K562 (cell line): ENCODE data around the gene MIB2. TPM values are rescaled to one million over a fixed set of nuclear protein-coding genes. Genes with fewer than 3 reads are reported as not detected.

ENCODE experiments used
- ATAC-seq: fragments of 200-7000 bp; cut with Tn5 transposase; 3 replicates; pipeline ENCODE4 v1.9.1; 2020; ENCODE audit warnings: moderate library complexity
- BruUV-seq: library from RNA; stranded (reverse); fragments of 400-500 nt; replicated peaks from 2 replicates; lab custom pipeline; 2021; lab: Mats Ljungman, UMichigan
- CTCF ChIA-PET: fragments of 300-600 bp; formaldehyde crosslinking; extraction: SDS; loops from one replicate; lab custom pipeline; 2021; ENCODE audit warnings: low intra/inter-chr PET ratio; lab: Yijun Ruan, JAX
- POLR2A ChIA-PET: fragments of 300-600, 350-650 bp; sonication (Branson Sonifier 250); formaldehyde crosslinking; extraction: SDS; loops from one replicate; lab custom pipeline; 2021; ENCODE audit warnings: antibody characterized with exemption, inconsistent platforms; lab: Yijun Ruan, JAX
- DNase-seq, 4 experiments: peaks; one replicate each; pipeline versions ENCODE4 v3.0.0 to v3.0.0-alpha.2; 2011 to 2018; ENCODE audit warnings: low spot score in 3 of 4, mixed read lengths in 3 of 4; ENCODE audit errors: extremely low read depth in 1 of 4
- FAIRE-seq: peaks from 2 replicates; lab custom pipeline; 2011; peaks lifted over from hg19 to GRCh38; lab: Jason Lieb, UNC
- H2AFZ ChIP-seq: 2 replicates; pipeline ENCODE4 v1.6.0; 2011; ENCODE audit warnings: low read depth, low read length, control low read depth, inconsistent platforms
- H3K27ac ChIP-seq: fragments of 200-600 bp; 3 replicates; pipeline ENCODE4 v1.8.0; 2011; ENCODE audit warnings: low read depth, mild to moderate bottlenecking, control low read depth, inconsistent platforms, low read length, moderate library complexity, mixed read lengths; ENCODE audit errors: extremely low read depth
- H3K27me3 ChIP-seq, 2 experiments: fragments of 300-600 bp in 1 of 2; 2 replicates in 1 of 2; 3 replicates in 1 of 2; pipeline versions ENCODE4 v1.6.0 to v1.8.0; 2011; ENCODE audit warnings: inconsistent platforms in 2 of 2, low read length in 2 of 2, mild to moderate bottlenecking in 1 of 2, mixed read lengths in 1 of 2, moderate library complexity in 1 of 2; ENCODE audit not compliant: control insufficient read depth in 2 of 2, insufficient read depth in 2 of 2
- H3K36me3 ChIP-seq: fragments of 300-600 bp; 3 replicates; pipeline ENCODE4 v1.8.0; 2011; ENCODE audit warnings: mild to moderate bottlenecking, low read length, inconsistent platforms; ENCODE audit not compliant: control insufficient read depth, insufficient read depth
- H3K4me1 ChIP-seq, 2 experiments: fragments of 200-600 bp in 1 of 2; replicated peaks in 1 of 2; 2 replicates in 1 of 2; 3 replicates in 1 of 2; pipeline versions ENCODE4 v1.5.1 to v1.8.0; 2011; ENCODE audit warnings: inconsistent platforms in 2 of 2, low read length in 2 of 2, mild to moderate bottlenecking in 1 of 2, mixed read lengths in 1 of 2, moderate library complexity in 1 of 2; ENCODE audit not compliant: control insufficient read depth in 2 of 2, insufficient read depth in 2 of 2
- H3K4me2 ChIP-seq: 2 replicates; pipeline ENCODE4 v1.6.1; 2011; ENCODE audit warnings: low read length, control low read depth, inconsistent platforms, mixed read lengths; ENCODE audit not compliant: insufficient read depth
- H3K4me3 ChIP-seq: fragments of 200-600 bp; sonication (generic), shearing (Covaris generic); 2 replicates; pipeline ENCODE4 v1.5.1; 2016; ENCODE audit warnings: control low read depth, inconsistent platforms
- H3K79me2 ChIP-seq: fragments of 200-600 bp; 3 replicates; pipeline ENCODE4 v1.8.0; 2011; ENCODE audit warnings: low read length, inconsistent platforms; ENCODE audit not compliant: control insufficient read depth, insufficient read depth
- H3K9ac ChIP-seq, 2 experiments: 2 replicates each; pipeline versions ENCODE4 v1.6.0 to v1.6.1; 2011; ENCODE audit warnings: low read depth in 2 of 2, low read length in 2 of 2, control low read depth in 1 of 2, inconsistent platforms in 1 of 2, mild to moderate bottlenecking in 1 of 2, mixed read lengths in 1 of 2; ENCODE audit not compliant: insufficient read depth in 1 of 2
- H3K9me1 ChIP-seq: one replicate; pipeline ENCODE4 v1.6.0; 2011; ENCODE audit warnings: inconsistent platforms, mild to moderate bottlenecking, low read length, moderate library complexity; ENCODE audit not compliant: control insufficient read depth, insufficient read depth
- H3K9me3 ChIP-seq: replicated peaks from 2 replicates; pipeline ENCODE4 v1.5.1; 2011; ENCODE audit warnings: low read depth, low read length, inconsistent platforms; ENCODE audit not compliant: control insufficient read depth, insufficient read depth
- H4K20me1 ChIP-seq: replicated peaks from 2 replicates; pipeline ENCODE4 v1.6.1; 2011; ENCODE audit warnings: low read length, inconsistent platforms, mixed read lengths; ENCODE audit not compliant: control insufficient read depth, insufficient read depth
- CC2D1A ChIP-seq: fragments of 450-650 bp; IDR thresholded peaks from 2 replicates; pipeline ENCODE4 v1.6.1; 2017; ENCODE audit warnings: mild to moderate bottlenecking
- DACH1 ChIP-seq: fragments of 450-650 bp; IDR thresholded peaks from 2 replicates; pipeline ENCODE4 v1.6.1; 2018; ENCODE audit not compliant: partially characterized antibody
- ETV1 ChIP-seq: fragments of 450-650 bp; conservative IDR thresholded peaks from 2 replicates; pipeline ENCODE4 v1.6.1; 2016; ENCODE audit warnings: missing genetic modification characterization, control low read depth, low read depth, missing compliant biosample characterization
- GATAD2A ChIP-seq: fragments of 450-650 bp; IDR thresholded peaks from 2 replicates; pipeline ENCODE4 v1.6.1; 2017
- JUN ChIP-seq, 2 experiments: sonication (generic) in 1 of 2; formaldehyde crosslinking in 1 of 2; IDR thresholded peaks; 2 replicates each; pipeline versions ENCODE4 v1.6.1 to v1.8.0; 2012 to 2022; ENCODE audit warnings: borderline replicate concordance in 2 of 2, mild to moderate bottlenecking in 2 of 2, improper control_type of control experiment in 1 of 2, low read depth in 1 of 2, low read length in 1 of 2, missing genetic modification reagents in 1 of 2
- PHF21A ChIP-seq: fragments of 450-650 bp; IDR thresholded peaks from 2 replicates; pipeline ENCODE4 v1.6.1; 2017; ENCODE audit warnings: low read depth, borderline replicate concordance
- SREBF2 ChIP-seq: sonication (generic); formaldehyde crosslinking; IDR thresholded peaks from 2 replicates; pipeline ENCODE4 v1.4.0; 2020; ENCODE audit warnings: mild to moderate bottlenecking, missing genetic modification reagents
- STAT5A ChIP-seq: IDR thresholded peaks from 2 replicates; pipeline ENCODE4 v1.6.1; 2012; ENCODE audit warnings: low read length, inconsistent platforms, borderline replicate concordance
- TEAD2 ChIP-seq: fragments of 450-650 bp; IDR thresholded peaks from 2 replicates; pipeline ENCODE4 v1.6.1; 2016; ENCODE audit warnings: missing genetic modification characterization, control low read depth, missing compliant biosample characterization
- TFAP4 ChIP-seq: sonication (generic); formaldehyde crosslinking; IDR thresholded peaks from 2 replicates; pipeline ENCODE4 v1.8.0; 2022; ENCODE audit warnings: missing genetic modification reagents, mild to moderate bottlenecking, moderate library complexity, borderline replicate concordance
- XRCC5 ChIP-seq: fragments of 200-400 bp; formaldehyde crosslinking; IDR thresholded peaks from 2 replicates; pipeline ENCODE4 v1.6.1; 2017; ENCODE audit warnings: low read depth, mild to moderate bottlenecking, low read length
- ZNF184 ChIP-seq: sonication (generic); formaldehyde crosslinking; IDR thresholded peaks from 2 replicates; pipeline ENCODE4 v1.5.0; 2020; ENCODE audit warnings: missing genetic modification reagents
- ZNF224 ChIP-seq: sonication (generic); formaldehyde crosslinking; IDR thresholded peaks from 2 replicates; pipeline ENCODE4 v1.8.0; 2022; ENCODE audit warnings: mild to moderate bottlenecking, missing genetic modification reagents
- ZNF23 ChIP-seq: fragments of 250-450 bp; sonication (Bioruptor Pico); IDR thresholded peaks from 2 replicates; pipeline ENCODE4 v1.4.0; 2020; ENCODE audit warnings: mild to moderate bottlenecking
- ZSCAN32 ChIP-seq: fragments of 450-650 bp; formaldehyde crosslinking; IDR thresholded peaks from 2 replicates; pipeline ENCODE4 v1.4.0; 2020; ENCODE audit warnings: mild to moderate bottlenecking, moderate library complexity
- WGBS: fragments of 100-300 bp; shearing (Covaris generic); methylation state at CpG from one replicate; pipeline ENCODE4 v1.1.6; 2016; ENCODE audit warnings: low coverage, mixed read lengths; ENCODE audit not compliant: insufficient coverage; ENCODE audit errors: missing lambda C conversion rate; 5-methylcytosine and 5-hydroxymethylcytosine counted together
- in situ Hi-C: fragments of 300-500 bp; cut with MboI; formaldehyde crosslinking; loops from 4 replicates; pipeline ENCODE4 v1.15.0; 2018; ENCODE audit warnings: inconsistent platforms, mixed read lengths
- intact Hi-C: fragments of 100-400 bp; cut with micrococcal nuclease; formaldehyde crosslinking; loops from 2 replicates; pipeline ENCODE4 v1.14.2; 2022
- polyA plus RNA-seq, 8 experiments: library from polyadenylated mRNA; depleted of rRNA in 4 of 8; stranded (reverse) in 5 of 8; unstranded in 3 of 8; fragments of >200 nt; fragmentation: Nextera tagmentation in 2 of 8; fragmentation: Illumina TruSeq in 1 of 8; extraction: Ambion mirVana in 2 of 8; extraction: Trizol in 1 of 8; gene quantifications; 2 replicates each; pipeline versions ENCODE4 v1.2.1 to v1.2.3, GENCODE V29; 2011 to 2014; ENCODE audit warnings: inconsistent platforms in 1 of 8, missing spikeins in 1 of 8
- total RNA-seq, 7 experiments: library from RNA; depleted of rRNA in 6 of 7; stranded (reverse); fragments of >200 nt in 6 of 7; fragmentation: Illumina TruSeq in 2 of 7; extraction: Trizol in 2 of 7; gene quantifications; 2 replicates each; pipeline versions ENCODE4 v1.2.1 to v1.2.3, GENCODE V29; 2011 to 2021; ENCODE audit warnings: low replicate concordance in 1 of 7

Gene MIB2
- total and polyA plus RNA-seq, 9 of the 15 experiments (the other 6 are each of a cell fraction or from before 2014, with no cell fraction given), result 0.04 to 17.0 (median 4.9) TPM; not detected in 1

- peaks cover 9 to 91% of the 10 kb centered on the region in 2 experiments; a peak in 3 of 5 replicates for H3K4me1 ChIP-seq
- ChIA-PET CTCF (interaction anchor here (1.7 kb wide), 1 partner anchor 47 kb away, joined by 5 read pairs; no protein-coding TSS in a partner anchor), POLR2A (no interaction called here)
- peaks cover 18% of the 10 kb centered on the region; the same call in 1 of the 2 replicates for H4K20me1 ChIP-seq
- in situ Hi-C loops, result no loop called here
- H3K27ac ChIP-seq, result no peak overlapping the region
- BruUV-seq, result no TSS peak
- no peak overlapping the region for H3K4me3 ChIP-seq
- peaks cover 12% of the 10 kb centered on the region for H3K79me2 ChIP-seq
- H3K9me3 ChIP-seq, result no peaks in the 10 kb centered on the region
- H3K36me3 ChIP-seq, result peaks cover 9% of the 10 kb centered on the region; the same call in 2 of the 3 replicates
- intact Hi-C loops, result no loop called here
- H3K9ac ChIP-seq, result peak overlapping the region in 1 of 2 experiments; percentile 78; a peak in 2 of 4 replicates
- 73% methylated on average over 15 of the region's 16 CpGs for WGBS
- DNase-seq, result no peak
- FAIRE-seq, result no peak
- H2AFZ ChIP-seq, result no peak overlapping the region
- H3K27me3 ChIP-seq, result no peaks in the 10 kb centered on the region
- ATAC-seq, result no peak
- no peak for TF ChIP-seq ZNF184 (CRISPR knock-in tag)
- TF ChIP-seq ZNF224 (CRISPR knock-in tag), result no peak
- no peak for TF ChIP-seq DACH1
- no peak for TF ChIP-seq ZSCAN32 (CRISPR knock-in tag)
- no peak for TF ChIP-seq JUN (IDR thresholded peaks at IDR 0.05; ENCODE audit: borderline replicate concordance, low read depth, low read length)
- no peak for TF ChIP-seq JUN (CRISPR knock-in tag; IDR thresholded peaks at IDR 0.05; ENCODE audit: borderline replicate concordance)
- peak; percentile 24; the same call in 1 of the 2 replicates for TF ChIP-seq TFAP4
- TF ChIP-seq SREBF2, result no peak
- TF ChIP-seq XRCC5, result no peak
- 0 out of 2 replicates have a peak, but pooled peaks have one; percentile 2 for TF ChIP-seq CC2D1A
- no peak for TF ChIP-seq STAT5A
- no peak for TF ChIP-seq ETV1 (tag)
- no peak for TF ChIP-seq TEAD2
- TF ChIP-seq ZNF23 (CRISPR knock-in tag), result no peak
- no peak for TF ChIP-seq PHF21A
- TF ChIP-seq GATAD2A, result no peak
- H3K9me1 ChIP-seq, result no peaks in the 10 kb centered on the region
- no peak overlapping the region for H3K4me2 ChIP-seq
Observed at GRCh38 chr1:1620433-1621139, 5.3 kb downstream of the MIB2 start.
